AG09309 (cell line): ENCODE measurements around the gene SDK1.
"Not testable (repeated sequence)": the region's sequence is repeated elsewhere in the genome, so short reads cannot be mapped to it uniquely, and the experiment has no call there.

ENCODE experiments used
- DNase-seq: peaks from one replicate; pipeline ENCODE4 v3.0.0-alpha.2; 2010; ENCODE audit warnings: low read depth
- H3K4me3 ChIP-seq: 2 replicates; pipeline ENCODE4 v1.5.1; 2011; ENCODE audit warnings: mild to moderate bottlenecking, low read depth, low read length, moderate library complexity; ENCODE audit not compliant: control insufficient read depth
- CTCF ChIP-seq: IDR thresholded peaks from 2 replicates; pipeline ENCODE4 v1.5.1; 2011; ENCODE audit warnings: mild to moderate bottlenecking, low read depth, low read length, inconsistent platforms; ENCODE audit not compliant: insufficient read depth, control insufficient read depth; ENCODE audit errors: missing control alignments

SDK1 gene

DNA sequence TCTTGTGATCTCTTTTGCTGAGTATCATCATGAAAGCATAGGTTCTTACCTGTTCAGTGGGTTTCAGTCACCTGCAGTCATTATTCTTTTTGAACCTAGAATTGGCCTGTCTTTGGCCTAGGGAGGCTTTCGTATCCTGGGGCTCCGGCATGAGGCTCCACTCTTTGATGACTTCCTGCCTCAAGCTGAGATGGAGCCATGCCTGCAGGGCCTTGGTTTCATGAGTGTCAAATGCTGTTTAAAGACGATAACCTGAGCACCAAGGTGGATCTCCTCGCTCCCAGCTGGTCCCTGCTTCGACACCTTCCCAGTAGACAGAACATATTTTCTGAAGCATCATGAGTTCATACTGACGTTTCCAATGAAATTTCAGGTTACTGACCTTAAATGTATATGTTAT lies 783.2 kb downstream of the SDK1 start:
- H3K4me3 ChIP-seq: no peak overlapping the region
- no peak for TF ChIP-seq CTCF
- no peak for DNase-seq

DNA sequence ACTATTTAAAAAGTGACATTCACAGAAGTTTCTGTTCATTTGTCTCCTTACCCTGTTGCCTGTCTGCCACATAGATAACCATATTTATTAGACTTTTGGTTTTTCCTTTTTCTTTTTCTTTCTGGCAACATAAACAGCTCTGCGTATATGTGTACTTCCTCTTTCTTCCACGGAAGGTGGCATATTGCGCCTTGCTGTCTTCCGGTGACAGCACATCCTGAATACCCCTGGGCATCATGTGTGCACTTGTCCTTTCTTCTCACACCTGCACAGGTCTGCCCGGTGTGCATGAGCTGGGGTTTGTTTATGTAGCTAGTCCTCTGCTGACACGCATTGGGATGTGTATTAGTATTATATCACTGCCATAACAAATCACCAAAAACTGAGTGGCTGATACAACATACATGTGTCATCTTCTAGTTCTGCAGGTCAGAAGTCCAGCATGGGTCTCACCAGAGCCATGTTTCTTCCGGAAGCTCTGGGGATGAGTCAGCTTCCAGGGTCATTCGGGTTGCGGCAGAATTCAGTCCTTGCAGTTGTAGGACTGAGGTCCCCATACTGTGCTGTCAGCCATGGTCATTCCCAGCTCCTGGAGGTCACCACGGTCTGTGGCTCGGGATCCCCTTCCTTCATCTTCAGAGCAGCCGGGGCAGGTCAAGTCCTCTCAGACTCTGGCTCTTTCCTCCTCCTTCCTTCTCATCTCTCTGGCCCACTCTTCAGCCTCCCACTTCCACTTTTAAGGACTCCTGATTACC lies 785.1 kb downstream of the SDK1 start:
- no peak overlapping the region for H3K4me3 ChIP-seq
- TF ChIP-seq CTCF: no peak
- DNase-seq: no peak

DNA sequence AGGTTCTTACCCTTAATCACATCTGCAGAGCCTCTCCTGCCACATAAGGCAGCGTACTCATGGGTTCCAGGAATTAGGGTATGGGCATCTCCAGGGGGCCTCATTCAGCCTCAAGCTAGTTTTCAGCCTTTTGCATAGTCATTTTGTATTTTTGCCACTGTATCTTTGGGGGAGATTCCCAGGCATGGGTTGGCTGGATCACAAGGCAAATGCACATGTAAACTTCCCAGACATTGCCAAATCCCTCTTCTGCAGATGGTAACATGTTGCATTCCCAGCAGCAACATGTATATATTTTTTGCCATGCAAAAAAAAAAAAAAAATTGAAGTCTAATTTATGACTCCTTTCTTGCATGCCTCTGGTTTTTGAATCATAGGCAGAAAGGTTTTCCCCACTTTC lies 785.7 kb downstream of the SDK1 start:
- DNase-seq: no peak
- H3K4me3 ChIP-seq: no peak overlapping the region
- no peak for TF ChIP-seq CTCF

- no peak overlapping the region for H3K4me3 ChIP-seq
- no peak for DNase-seq
- TF ChIP-seq CTCF: no peak
These were observed 790.7 kb downstream of the SDK1 start for GRCh38 chr7:4091767-4092166.

DNA sequence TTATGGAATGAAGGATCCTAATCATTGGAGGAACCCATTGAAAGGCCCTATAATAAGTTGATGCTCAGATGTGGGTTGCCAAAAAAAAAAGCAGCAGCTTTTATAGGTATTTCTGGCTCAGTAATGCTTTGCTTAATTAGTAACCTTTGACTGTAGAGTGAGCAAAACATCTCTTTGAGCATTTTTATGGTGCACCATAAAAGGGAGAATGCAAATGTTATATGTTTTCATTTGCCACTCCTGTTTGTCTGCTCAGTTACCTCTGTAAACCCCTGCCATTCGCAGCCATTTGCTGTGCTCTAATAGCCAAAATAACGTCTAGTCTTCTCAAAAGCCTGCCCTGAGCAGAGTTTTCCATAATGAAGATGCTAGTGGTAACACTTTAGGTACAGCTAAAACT lies 792.0 kb downstream of the SDK1 start:
- TF ChIP-seq CTCF: no peak
- H3K4me3 ChIP-seq: no peak overlapping the region
- DNase-seq: no peak

DNA sequence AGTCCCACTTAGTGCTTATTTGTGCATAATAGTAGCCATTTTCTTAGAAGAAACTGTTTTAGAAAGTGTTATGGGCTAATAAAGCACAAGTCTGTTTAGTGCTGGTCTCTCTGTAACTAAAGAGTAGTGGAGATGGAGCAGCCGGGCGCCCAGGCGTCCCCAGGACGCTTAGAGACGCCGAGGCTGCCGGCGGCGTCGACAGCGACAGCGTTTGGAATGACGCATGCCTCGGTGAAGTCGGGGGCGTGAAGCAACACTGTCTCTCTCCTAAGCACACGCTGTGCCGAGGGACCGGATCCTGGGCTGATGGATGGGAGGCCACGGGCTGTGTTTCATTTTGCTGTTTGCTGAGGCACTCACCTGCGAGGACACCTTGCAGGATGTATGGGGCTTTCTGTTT lies 792.4 kb downstream of the SDK1 start:
- H3K4me3 ChIP-seq: no peak overlapping the region
- no peak for TF ChIP-seq CTCF
- DNase-seq: no peak

DNA sequence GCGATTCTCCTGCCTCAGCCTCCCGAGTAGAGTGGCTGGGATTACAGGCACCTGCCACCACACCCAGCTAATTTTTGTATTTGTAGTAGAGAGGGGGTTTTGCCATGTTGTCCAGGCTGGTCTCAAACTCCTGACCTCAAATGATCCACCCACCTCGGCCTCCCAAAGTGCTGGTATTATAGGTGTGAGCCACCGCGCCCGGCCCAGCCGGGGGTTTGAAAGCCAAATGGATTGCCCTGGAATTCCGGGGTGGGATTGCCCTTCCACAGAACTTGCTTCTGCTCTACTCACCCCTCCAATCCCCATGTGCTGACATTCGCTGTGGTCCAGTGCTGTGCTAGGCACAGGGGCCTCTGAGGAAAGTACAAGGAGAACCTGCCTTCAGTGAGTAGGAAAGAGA lies 793.1 kb downstream of the SDK1 start:
- DNase-seq, H3K4me3 ChIP-seq: not testable (repeated sequence)
